Adrenal gland (tissue), 12 donors: ENCODE results near the gene DYRK3. TPM values are rescaled to one million over a fixed set of nuclear protein-coding genes. Genes with fewer than 3 reads are reported as not detected.

Source experiments
- DNase-seq, 7 donors: peaks; one replicate each; pipeline ENCODE4 v3.0.0-alpha.2; 2019 to 2020
- H3K27ac ChIP-seq, 5 donors: fragments of 200-600 bp; sonication (generic) in 4 of 5; 1 replicate in 3 of 5; 2 replicates in 2 of 5; pipeline versions ENCODE4 v1.5.1 to v1.8.0; 2016 to 2020; ENCODE audit warnings: mild to moderate bottlenecking in 1 of 5
- H3K27me3 ChIP-seq: fragments of 200-600 bp; 2 replicates; pipeline ENCODE4 v1.8.0; 2021
- H3K36me3 ChIP-seq, 2 donors: fragments of 200-600 bp; replicated peaks in 1 of 2; 1 replicate in 1 of 2; 2 replicates in 1 of 2; pipeline versions ENCODE4 v1.5.1 to v1.8.0; 2018 to 2022
- H3K4me1 ChIP-seq, 2 donors: fragments of 200-600 bp; replicated peaks in 1 of 2; 1 replicate in 1 of 2; 2 replicates in 1 of 2; pipeline versions ENCODE4 v1.5.1 to v1.8.0; 2018 to 2021
- H3K4me3 ChIP-seq, 4 donors: fragments of 200-600 bp; sonication (generic) in 3 of 4; one replicate each; pipeline ENCODE4 v1.5.1; 2016 to 2018
- H3K9me3 ChIP-seq, 3 donors: fragments of 200-600 bp; sonication (generic) in 1 of 3; replicated peaks in 1 of 3; 1 replicate in 2 of 3; 2 replicates in 1 of 3; pipeline versions ENCODE4 v1.5.1 to v1.8.0; 2016 to 2021
- CTCF ChIP-seq, 6 experiments: fragments of 450-650 bp in 4 of 6; fragments of 200-600 bp in 2 of 6; sonication (generic) in 1 of 6; IDR thresholded peaks; 1 replicate in 5 of 6; 2 replicates in 1 of 6; pipeline versions ENCODE4 v1.5.1 to v1.8.0; 2016 to 2021; ENCODE audit warnings: antibody characterized with exemption in 6 of 6, mild to moderate bottlenecking in 2 of 6, moderate library complexity in 1 of 6
- POLR2A ChIP-seq, 2 donors: fragments of 450-650 bp; IDR thresholded peaks; one replicate each; pipeline ENCODE4 v1.6.1; 2017; ENCODE audit warnings: antibody characterized with exemption in 2 of 2, mild to moderate bottlenecking in 2 of 2, moderate library complexity in 1 of 2
- WGBS, 4 donors: extraction: QIAGEN DNeasy Blood & Tissue Kit in 2 of 4; methylation state at CpG; one replicate each; pipeline versions ENCODE4 v1.1.5 to v1.1.7; 2013 to 2017; 5-methylcytosine and 5-hydroxymethylcytosine counted together
- intact Hi-C, 2 donors: fragments of 100-400 bp; cut with DNase I; formaldehyde crosslinking; loops; one replicate each; pipeline versions ENCODE4 v1.14.1 to v1.15.0; 2022 to 2023
- polyA plus RNA-seq, 3 donors: library from polyadenylated mRNA; stranded (reverse); fragments of 200-250 nt in 2 of 3; fragments of 350-450 nt in 1 of 3; fragmentation: Illumina TruSeq in 1 of 3; extraction: RNeasy Lipid Tissue Mini Kit (QIAGEN cat#74804) in 1 of 3; gene quantifications; one replicate each; pipeline ENCODE4 v1.2.3, GENCODE V29; 2013 to 2014
- total RNA-seq, 9 donors: library from RNA; depleted of rRNA in 4 of 9; stranded (reverse); fragments of >200 nt in 4 of 9; fragments of 120-200 nt in 1 of 9; fragmentation: NEBNext Ultra II Directional in 1 of 9; extraction: Animal tissue kit (Norgen Biotek cat#: 25700) in 1 of 9; gene quantifications; one replicate each; pipeline versions ENCODE4 v1.1.0 to v1.2.4, GENCODE V29; 2013 to 2023
- donor health status: healthy with polysubstance abuse.
- donor health status: Bipolar disorder and iron deficiency.
- donor health status: DM: yes; HTN: yes; CAD: no.
- donor health status: DM: no; HTN: no; CAD: no.
- donor health status: DM: no; HTN: no; CAD: no.
- donor health status: DM: yes; HTN: yes; CAD: no.

DYRK3 gene
- total and polyA plus RNA-seq, 12 donors = 2.9 to 6.6 (median 5.2) TPM

- Histone ChIP-seq H3K9me3 (no peaks in the 10 kb centered on the region), H3K4me1 (peaks cover 7 to 10% of the 10 kb centered on the region in 2 donors), H3K4me3 (no peak overlapping the region), H3K36me3 (peaks cover 0 to 78% of the 10 kb centered on the region in 2 donors), H3K27ac (no peak overlapping the region), H3K27me3 (no peaks in the 10 kb centered on the region)
- WGBS, 4 donors = 97 to 100% (median 98%) methylated on average over 1 of the region's 1 CpG
- DNase-seq = no peak
- intact Hi-C loops = no loop called here
- no peak for TF ChIP-seq POLR2A (IDR thresholded peaks at IDR 0.05)
- no peak for TF ChIP-seq CTCF (IDR thresholded peaks at IDR 0.05)
Observed at GRCh38 chr1:206596319-206596666, 39.0 kb upstream of the DYRK3 start.

GRCh38 chr1:206600527-206600926 lies 34.8 kb upstream of the DYRK3 start:
- peak in 1 of 7 donors; percentile 68 for DNase-seq
- intact Hi-C loops = no loop called here

DNA sequence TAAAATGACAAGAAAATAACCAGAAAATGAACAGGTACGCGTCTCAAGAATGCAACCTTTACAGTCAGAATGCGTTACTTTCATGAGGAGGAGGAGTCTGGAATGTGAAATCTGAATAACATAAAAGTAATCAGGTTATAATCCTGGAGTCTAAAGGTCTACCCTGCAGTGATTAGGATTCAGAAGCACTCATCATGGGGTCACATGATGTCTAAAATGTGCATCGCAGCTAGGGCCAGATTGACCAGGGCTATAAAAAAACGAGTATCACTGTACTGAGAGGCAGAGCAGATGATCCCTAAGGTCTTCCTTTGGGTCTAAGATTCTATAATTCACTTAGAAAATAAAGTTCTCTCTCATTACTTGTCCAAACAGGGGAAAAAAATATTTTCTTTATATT lies 30.5 kb upstream of the DYRK3 start:
- no peak for DNase-seq
- peaks cover 0 to 87% of the 10 kb centered on the region in 2 donors for H3K36me3 ChIP-seq
- H3K9me3 ChIP-seq = no peaks in the 10 kb centered on the region
- intact Hi-C loops = no loop called here
- H3K27ac ChIP-seq = no peak overlapping the region
- no peaks in the 10 kb centered on the region for H3K27me3 ChIP-seq
- 86 to 92% (median 91%) methylated on average over 5 of the region's 5 CpGs for WGBS, 4 donors
- H3K4me1 ChIP-seq = no peaks in the 10 kb centered on the region
- TF ChIP-seq CTCF (IDR thresholded peaks at IDR 0.05) (no peak), POLR2A (IDR thresholded peaks at IDR 0.05) (no peak)
- H3K4me3 ChIP-seq = no peak overlapping the region

More at GRCh38 chr1:206600527-206600926, 34.8 kb upstream of the DYRK3 start:
- Histone ChIP-seq H3K9me3 (no peaks in the 10 kb centered on the region), H3K27me3 (no peaks in the 10 kb centered on the region), H3K36me3 (peaks cover 0 to 88% of the 10 kb centered on the region in 2 donors), H3K4me1 (no peaks in the 10 kb centered on the region), H3K4me3 (no peak overlapping the region), H3K27ac (no peak overlapping the region)
- no peak for TF ChIP-seq POLR2A (IDR thresholded peaks at IDR 0.05)
- no peak for TF ChIP-seq CTCF (IDR thresholded peaks at IDR 0.05)
- 78 to 96% (median 86%) methylated on average over 3 of the region's 3 CpGs for WGBS, 4 donors

DNA sequence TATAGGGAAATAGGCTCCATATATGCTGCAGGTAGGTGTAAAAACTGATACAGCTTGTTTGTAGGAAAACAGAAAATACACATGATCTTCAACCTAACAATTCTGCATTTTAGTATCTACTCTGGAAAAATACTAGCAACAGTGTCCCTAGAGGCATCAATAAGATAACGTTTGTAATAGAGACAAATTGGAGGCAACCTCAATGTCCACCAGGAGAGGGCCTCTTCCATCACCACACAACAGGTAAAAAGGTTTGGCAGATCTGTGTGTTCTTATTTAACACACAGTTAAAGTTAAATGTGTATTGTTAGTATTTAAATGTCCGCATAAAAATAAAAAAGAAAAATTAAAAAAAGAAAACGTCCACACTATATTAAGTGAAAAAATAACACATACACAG lies 28.5 kb upstream of the DYRK3 start:
- DNase-seq = no peak
- Histone ChIP-seq H3K36me3 (peaks cover 0 to 70% of the 10 kb centered on the region in 2 donors), H3K4me1 (peaks cover 6 to 11% of the 10 kb centered on the region in 2 donors), H3K27me3 (no peaks in the 10 kb centered on the region), H3K9me3 (no peaks in the 10 kb centered on the region), H3K27ac (no peak overlapping the region), H3K4me3 (no peak overlapping the region)
- intact Hi-C loops = no loop called here
- TF ChIP-seq POLR2A (IDR thresholded peaks at IDR 0.05) (no peak), CTCF (IDR thresholded peaks at IDR 0.05) (peak; percentile 12 to 49 (median 31))
- 51 to 62% (median 59%) methylated on average over 3 of the region's 3 CpGs for WGBS, 4 donors
